Activated B cell treated with CpG ODN at 0.5 μM for 24 hours (primary cell): ENCODE data around the gene PRRC2C. TPM values are rescaled to one million over a fixed set of nuclear protein-coding genes. Genes with fewer than 3 reads are reported as not detected.

Experiments used
- ATAC-seq: fragments of 200-7000 bp; cut with Tn5 transposase; one replicate; pipeline ENCODE4 v1.10.0; 2021; ENCODE audit warnings: low read depth, mild to moderate bottlenecking, moderate library complexity
- CTCF ChIA-PET: fragments of 350-600 bp; sonication (Branson Sonifier 250); formaldehyde crosslinking; loops from one replicate; lab custom pipeline; 2021; ENCODE audit warnings: antibody characterized with exemption; lab: Charles Lee
- POLR2A ChIA-PET: fragments of 350-600 bp; sonication (Branson Sonifier 250); formaldehyde crosslinking; loops from one replicate; lab custom pipeline; 2021; ENCODE audit warnings: antibody characterized with exemption; lab: Charles Lee
- DNase-seq: peaks from one replicate; pipeline ENCODE4 v3.0.0; 2022
- H3K27ac Mint-ChIP-seq: one replicate; pipeline ENCODE4 v1.8.0; 2020; ENCODE audit warnings: mixed read lengths
- H3K27me3 Mint-ChIP-seq: one replicate; pipeline ENCODE4 v1.8.0; 2021; ENCODE audit warnings: mixed read lengths
- H3K36me3 Mint-ChIP-seq: one replicate; pipeline ENCODE4 v1.8.0; 2021; ENCODE audit warnings: low read depth, mixed read lengths
- H3K4me1 Mint-ChIP-seq: one replicate; pipeline ENCODE4 v1.8.0; 2021; ENCODE audit warnings: mixed read lengths
- H3K4me3 Mint-ChIP-seq: one replicate; pipeline ENCODE4 v1.8.0; 2020; ENCODE audit warnings: mild to moderate bottlenecking, mixed read lengths
- H3K9me3 Mint-ChIP-seq: one replicate; pipeline ENCODE4 v1.8.0; 2020; ENCODE audit warnings: mixed read lengths
- intact Hi-C: fragments of 100-400 bp; cut with micrococcal nuclease; formaldehyde crosslinking; loops from one replicate; pipeline ENCODE4 v1.15.1; 2024
- total RNA-seq: library from RNA; stranded (reverse); gene quantifications from 2 replicates; pipeline ENCODE4 v1.2.3, GENCODE V29; 2022
- TF ChIP-seq, protein P1 (sequence below): fragments of 200-600 bp; IDR thresholded peaks from one replicate; pipeline ENCODE4 v1.8.0; 2022; ENCODE audit warnings: antibody characterized with exemption, mild to moderate bottlenecking

PRRC2C gene
- total RNA-seq, 1 donor from 2014 or later = 272 TPM

- Mint-ChIP-seq H3K4me1 (peaks cover 31% of the 10 kb centered on the region), H3K9me3 (no peaks in the 10 kb centered on the region), H3K36me3 (peaks cover 61% of the 10 kb centered on the region), H3K4me3 (no peak overlapping the region), H3K27me3 (no peaks in the 10 kb centered on the region), H3K27ac (no peak overlapping the region)
- TF ChIP-seq, protein P1, sequence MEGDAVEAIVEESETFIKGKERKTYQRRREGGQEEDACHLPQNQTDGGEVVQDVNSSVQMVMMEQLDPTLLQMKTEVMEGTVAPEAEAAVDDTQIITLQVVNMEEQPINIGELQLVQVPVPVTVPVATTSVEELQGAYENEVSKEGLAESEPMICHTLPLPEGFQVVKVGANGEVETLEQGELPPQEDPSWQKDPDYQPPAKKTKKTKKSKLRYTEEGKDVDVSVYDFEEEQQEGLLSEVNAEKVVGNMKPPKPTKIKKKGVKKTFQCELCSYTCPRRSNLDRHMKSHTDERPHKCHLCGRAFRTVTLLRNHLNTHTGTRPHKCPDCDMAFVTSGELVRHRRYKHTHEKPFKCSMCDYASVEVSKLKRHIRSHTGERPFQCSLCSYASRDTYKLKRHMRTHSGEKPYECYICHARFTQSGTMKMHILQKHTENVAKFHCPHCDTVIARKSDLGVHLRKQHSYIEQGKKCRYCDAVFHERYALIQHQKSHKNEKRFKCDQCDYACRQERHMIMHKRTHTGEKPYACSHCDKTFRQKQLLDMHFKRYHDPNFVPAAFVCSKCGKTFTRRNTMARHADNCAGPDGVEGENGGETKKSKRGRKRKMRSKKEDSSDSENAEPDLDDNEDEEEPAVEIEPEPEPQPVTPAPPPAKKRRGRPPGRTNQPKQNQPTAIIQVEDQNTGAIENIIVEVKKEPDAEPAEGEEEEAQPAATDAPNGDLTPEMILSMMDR = no peak
- ChIA-PET POLR2A (no interaction called here), CTCF (interaction anchor here (0.8 kb wide), 1 partner anchor 28 kb away, joined by 3 read pairs; the partner anchor contains the start of gene PRRC2C)
- no peak for DNase-seq
- no peak for ATAC-seq
- intact Hi-C loops = loop anchor here (2.0 kb wide), 1 partner anchor 27 kb away; no protein-coding TSS in a partner anchor
Measured at GRCh38 chr1:171513743-171514142, 28.4 kb downstream of the PRRC2C start.

DNA sequence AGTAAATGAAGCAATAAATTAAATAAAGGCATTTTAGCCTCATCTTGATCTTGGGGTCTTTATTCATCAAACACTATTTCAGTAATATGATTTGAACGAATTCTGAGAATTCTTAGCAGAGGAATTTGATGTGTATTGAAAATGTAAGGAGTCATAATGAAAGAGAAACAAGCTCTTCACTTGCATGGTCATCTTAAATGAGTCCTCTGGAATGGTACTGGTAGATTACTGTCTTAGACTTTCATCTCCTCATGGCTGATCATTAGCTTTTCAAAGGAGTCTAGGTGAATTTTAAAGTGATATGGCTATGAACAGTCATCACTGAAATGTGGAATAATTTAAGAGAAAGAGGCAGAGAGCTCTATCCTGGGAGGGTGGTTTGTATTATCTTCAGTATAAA lies 30.0 kb downstream of the PRRC2C start:
- no peak overlapping the region for H3K27ac Mint-ChIP-seq
- ATAC-seq = no peak
- peaks cover 77% of the 10 kb centered on the region for H3K36me3 Mint-ChIP-seq
- CTCF ChIA-PET = interaction anchor here (1.0 to 2.0 kb wide), 2 partner anchors 8 to 30 kb away, joined by 3 to 10 read pairs; partner anchors contain the start of gene PRRC2C
- no peak overlapping the region for H3K4me3 Mint-ChIP-seq
- TF ChIP-seq, protein P1 = no peak
- POLR2A ChIA-PET = interaction anchor here (1.0 kb wide), 1 partner anchor 30 kb away, joined by 3 read pairs; the partner anchor contains the start of gene PRRC2C
- H3K4me1 Mint-ChIP-seq = peaks cover 19% of the 10 kb centered on the region
- H3K27me3 Mint-ChIP-seq = no peaks in the 10 kb centered on the region
- intact Hi-C loops = loop anchor here (2.0 kb wide), 1 partner anchor 28 kb away; no protein-coding TSS in a partner anchor
- no peak for DNase-seq
- no peaks in the 10 kb centered on the region for H3K9me3 Mint-ChIP-seq

DNA sequence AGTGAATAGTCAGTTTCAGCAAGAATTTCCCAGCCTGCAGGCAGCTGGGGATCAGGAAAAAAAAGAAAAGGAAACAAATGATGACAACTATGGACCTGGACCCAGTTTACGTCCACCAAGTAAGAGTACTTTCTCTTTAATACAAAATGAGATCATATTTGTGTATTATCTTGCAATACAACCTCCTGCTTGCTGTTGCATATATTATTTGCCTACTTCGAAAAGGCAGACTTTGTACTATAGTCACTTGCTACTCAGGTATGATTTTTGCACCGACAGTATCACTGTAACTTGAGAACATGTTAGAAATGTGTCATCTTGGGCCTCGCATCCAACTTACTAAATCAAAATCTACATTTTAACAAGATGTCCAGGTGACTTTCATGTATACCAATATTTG lies 30.4 kb downstream of the PRRC2C start:
- H3K27ac Mint-ChIP-seq = no peak overlapping the region
- peaks cover 15% of the 10 kb centered on the region for H3K4me1 Mint-ChIP-seq
- CTCF ChIA-PET = interaction anchor here (1.0 to 2.0 kb wide), 2 partner anchors 9 to 31 kb away, joined by 3 to 10 read pairs; partner anchors contain the start of gene PRRC2C
- no peak for ATAC-seq
- POLR2A ChIA-PET = interaction anchor here (1.0 kb wide), 1 partner anchor 31 kb away, joined by 3 read pairs; the partner anchor contains the start of gene PRRC2C
- intact Hi-C loops = loop anchor here (2.0 kb wide), 1 partner anchor 29 kb away; no protein-coding TSS in a partner anchor
- no peak for DNase-seq
- peaks cover 76% of the 10 kb centered on the region for H3K36me3 Mint-ChIP-seq
- no peaks in the 10 kb centered on the region for H3K9me3 Mint-ChIP-seq
- no peak overlapping the region for H3K4me3 Mint-ChIP-seq
- no peaks in the 10 kb centered on the region for H3K27me3 Mint-ChIP-seq
- TF ChIP-seq, protein P1 = no peak

GRCh38 chr1:171521567-171521966 lies 36.2 kb downstream of the PRRC2C start:
- no peaks in the 10 kb centered on the region for H3K4me1 Mint-ChIP-seq
- no peak overlapping the region for H3K4me3 Mint-ChIP-seq
- DNase-seq = no peak
- POLR2A ChIA-PET = no interaction called here
- no peaks in the 10 kb centered on the region for H3K9me3 Mint-ChIP-seq
- TF ChIP-seq, protein P1 = no peak
- no peaks in the 10 kb centered on the region for H3K27me3 Mint-ChIP-seq
- intact Hi-C loops = no loop called here
- H3K36me3 Mint-ChIP-seq = peaks cover 83% of the 10 kb centered on the region
- no peak for ATAC-seq
- H3K27ac Mint-ChIP-seq = no peak overlapping the region
- CTCF ChIA-PET = no interaction called here

DNA sequence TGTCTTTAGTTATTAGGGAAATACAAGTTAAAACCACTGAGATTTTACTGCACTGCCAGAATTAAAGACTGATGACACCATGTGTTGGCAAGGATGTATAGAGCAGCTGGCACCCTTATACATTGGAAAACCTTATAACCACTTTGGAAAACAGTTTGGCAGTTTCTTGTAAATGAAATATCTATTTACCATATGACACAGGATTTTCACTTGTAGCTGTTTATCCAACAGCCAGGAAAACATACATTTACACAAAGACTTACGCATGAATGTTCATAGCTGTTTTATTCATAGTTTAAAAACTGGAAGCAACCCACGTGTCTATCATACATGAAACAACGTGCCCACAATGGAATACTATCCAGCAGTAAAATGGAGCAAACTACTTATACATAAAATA lies 45.3 kb downstream of the PRRC2C start:
- no peak overlapping the region for H3K27ac Mint-ChIP-seq
- CTCF ChIA-PET = no interaction called here
- no peaks in the 10 kb centered on the region for H3K27me3 Mint-ChIP-seq
- intact Hi-C loops = no loop called here
- no peaks in the 10 kb centered on the region for H3K9me3 Mint-ChIP-seq
- TF ChIP-seq, protein P1 = no peak
- ATAC-seq (no peak), DNase-seq (no peak)
- H3K36me3 Mint-ChIP-seq = peaks cover 78% of the 10 kb centered on the region
- POLR2A ChIA-PET = no interaction called here
- no peak overlapping the region for H3K4me3 Mint-ChIP-seq
- H3K4me1 Mint-ChIP-seq = no peaks in the 10 kb centered on the region
